Hepatic stellate cell (primary cell): ENCODE results near the gene ZCCHC14.
A peak's percentile ranks its signal among the peaks of the same experiment; 100 is the strongest.

ENCODE experiments used
- DNase-seq: peaks from one replicate; pipeline ENCODE4 v3.0.0; 2011; ENCODE audit warnings: low spot score

ZCCHC14 gene

GRCh38 chr16:87492721-87493607, at the start of gene ZCCHC14:
Gene ZCCHC14, minus strand, starts transcription at chr16:87493024. Its CDS starts 786 bp downstream, at chr16:87492238.
- peak; percentile 99 for DNase-seq

GRCh38 chr16:87541872-87542234, 49.0 kb upstream of the ZCCHC14 start:
- peak; percentile 57 for DNase-seq

GRCh38 chr16:87541147-87541871, 48.5 kb upstream of the ZCCHC14 start:
- DNase-seq: peak; percentile 97

- no peak for DNase-seq
Measured at GRCh38 chr16:87540897-87541146, 48.0 kb upstream of the ZCCHC14 start.

GRCh38 chr16:87540072-87540896, 47.5 kb upstream of the ZCCHC14 start:
- no peak for DNase-seq

- DNase-seq: no peak
Measured at GRCh38 chr16:87539113-87539512, 46.3 kb upstream of the ZCCHC14 start.

- no peak for DNase-seq
Measured at GRCh38 chr16:87538594-87538993, 45.8 kb upstream of the ZCCHC14 start.

- no peak for DNase-seq
Measured at GRCh38 chr16:87538160-87538559, 45.3 kb upstream of the ZCCHC14 start.

- DNase-seq: no peak
Measured at GRCh38 chr16:87536795-87537142, 43.9 kb upstream of the ZCCHC14 start.

GRCh38 chr16:87535855-87536794, 43.3 kb upstream of the ZCCHC14 start:
- DNase-seq: no peak

GRCh38 chr16:87535457-87535854, 42.6 kb upstream of the ZCCHC14 start:
- no peak for DNase-seq

- DNase-seq: no peak
Measured at GRCh38 chr16:87534751-87535150, 41.9 kb upstream of the ZCCHC14 start.

- DNase-seq: no peak
Measured at GRCh38 chr16:87534030-87534653, 41.3 kb upstream of the ZCCHC14 start.

GRCh38 chr16:87533061-87533460, 40.2 kb upstream of the ZCCHC14 start:
- DNase-seq: no peak

- DNase-seq: no peak
Measured at GRCh38 chr16:87531418-87531817, 38.6 kb upstream of the ZCCHC14 start.

- DNase-seq: no peak
Measured at GRCh38 chr16:87528690-87529579, 36.1 kb upstream of the ZCCHC14 start.

- DNase-seq: no peak
Measured at GRCh38 chr16:87527055-87527724, 34.4 kb upstream of the ZCCHC14 start.

GRCh38 chr16:87526238-87526947, 33.6 kb upstream of the ZCCHC14 start:
- DNase-seq: no peak

- DNase-seq: no peak
Measured at GRCh38 chr16:87525352-87525751, 32.5 kb upstream of the ZCCHC14 start.
